ENCODE results near the gene PRPS1.

DNA sequence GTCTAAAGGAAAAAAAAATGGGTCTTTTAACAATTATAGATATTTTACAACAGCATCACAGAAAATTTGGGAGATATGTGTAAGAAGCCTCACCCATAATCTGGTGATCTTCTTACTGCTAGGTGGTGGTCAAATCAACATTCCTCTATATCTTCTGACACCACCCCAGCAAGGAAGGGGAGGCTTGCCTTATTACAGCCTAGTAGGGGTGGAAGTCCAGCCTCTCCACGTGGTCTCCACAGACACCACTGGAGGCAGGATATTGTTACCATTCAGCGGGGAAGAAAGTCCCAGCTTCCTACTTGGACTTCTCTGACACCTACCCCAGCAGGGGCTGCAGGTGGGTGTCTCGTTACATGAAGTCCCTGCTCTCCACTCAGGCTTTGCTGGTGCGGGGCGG lies 28.7 kb downstream of the PRPS1 start:
- TF ChIP-seq POLR2AphosphoS5 (IDR thresholded peaks at IDR 0.05): no peak
- no peak for TF ChIP-seq EP300 (IDR thresholded peaks at IDR 0.05)
- TF ChIP-seq, protein P1, sequence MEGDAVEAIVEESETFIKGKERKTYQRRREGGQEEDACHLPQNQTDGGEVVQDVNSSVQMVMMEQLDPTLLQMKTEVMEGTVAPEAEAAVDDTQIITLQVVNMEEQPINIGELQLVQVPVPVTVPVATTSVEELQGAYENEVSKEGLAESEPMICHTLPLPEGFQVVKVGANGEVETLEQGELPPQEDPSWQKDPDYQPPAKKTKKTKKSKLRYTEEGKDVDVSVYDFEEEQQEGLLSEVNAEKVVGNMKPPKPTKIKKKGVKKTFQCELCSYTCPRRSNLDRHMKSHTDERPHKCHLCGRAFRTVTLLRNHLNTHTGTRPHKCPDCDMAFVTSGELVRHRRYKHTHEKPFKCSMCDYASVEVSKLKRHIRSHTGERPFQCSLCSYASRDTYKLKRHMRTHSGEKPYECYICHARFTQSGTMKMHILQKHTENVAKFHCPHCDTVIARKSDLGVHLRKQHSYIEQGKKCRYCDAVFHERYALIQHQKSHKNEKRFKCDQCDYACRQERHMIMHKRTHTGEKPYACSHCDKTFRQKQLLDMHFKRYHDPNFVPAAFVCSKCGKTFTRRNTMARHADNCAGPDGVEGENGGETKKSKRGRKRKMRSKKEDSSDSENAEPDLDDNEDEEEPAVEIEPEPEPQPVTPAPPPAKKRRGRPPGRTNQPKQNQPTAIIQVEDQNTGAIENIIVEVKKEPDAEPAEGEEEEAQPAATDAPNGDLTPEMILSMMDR (IDR thresholded peaks at IDR 0.05): no peak

Data from sigmoid colon (tissue), 4 donors.